HG03280 (cell line): ENCODE data around the gene IPPK.

ENCODE experiments used
- ATAC-seq: cut with Tn5 transposase; IDR thresholded peaks from one replicate; pipeline ENCODE4 v1.9.1; 2021; ENCODE audit warnings: mild to moderate bottlenecking, moderate library complexity; ENCODE audit not compliant: unreplicated experiment

IPPK gene, protein sequence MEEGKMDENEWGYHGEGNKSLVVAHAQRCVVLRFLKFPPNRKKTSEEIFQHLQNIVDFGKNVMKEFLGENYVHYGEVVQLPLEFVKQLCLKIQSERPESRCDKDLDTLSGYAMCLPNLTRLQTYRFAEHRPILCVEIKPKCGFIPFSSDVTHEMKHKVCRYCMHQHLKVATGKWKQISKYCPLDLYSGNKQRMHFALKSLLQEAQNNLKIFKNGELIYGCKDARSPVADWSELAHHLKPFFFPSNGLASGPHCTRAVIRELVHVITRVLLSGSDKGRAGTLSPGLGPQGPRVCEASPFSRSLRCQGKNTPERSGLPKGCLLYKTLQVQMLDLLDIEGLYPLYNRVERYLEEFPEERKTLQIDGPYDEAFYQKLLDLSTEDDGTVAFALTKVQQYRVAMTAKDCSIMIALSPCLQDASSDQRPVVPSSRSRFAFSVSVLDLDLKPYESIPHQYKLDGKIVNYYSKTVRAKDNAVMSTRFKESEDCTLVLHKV

DNA sequence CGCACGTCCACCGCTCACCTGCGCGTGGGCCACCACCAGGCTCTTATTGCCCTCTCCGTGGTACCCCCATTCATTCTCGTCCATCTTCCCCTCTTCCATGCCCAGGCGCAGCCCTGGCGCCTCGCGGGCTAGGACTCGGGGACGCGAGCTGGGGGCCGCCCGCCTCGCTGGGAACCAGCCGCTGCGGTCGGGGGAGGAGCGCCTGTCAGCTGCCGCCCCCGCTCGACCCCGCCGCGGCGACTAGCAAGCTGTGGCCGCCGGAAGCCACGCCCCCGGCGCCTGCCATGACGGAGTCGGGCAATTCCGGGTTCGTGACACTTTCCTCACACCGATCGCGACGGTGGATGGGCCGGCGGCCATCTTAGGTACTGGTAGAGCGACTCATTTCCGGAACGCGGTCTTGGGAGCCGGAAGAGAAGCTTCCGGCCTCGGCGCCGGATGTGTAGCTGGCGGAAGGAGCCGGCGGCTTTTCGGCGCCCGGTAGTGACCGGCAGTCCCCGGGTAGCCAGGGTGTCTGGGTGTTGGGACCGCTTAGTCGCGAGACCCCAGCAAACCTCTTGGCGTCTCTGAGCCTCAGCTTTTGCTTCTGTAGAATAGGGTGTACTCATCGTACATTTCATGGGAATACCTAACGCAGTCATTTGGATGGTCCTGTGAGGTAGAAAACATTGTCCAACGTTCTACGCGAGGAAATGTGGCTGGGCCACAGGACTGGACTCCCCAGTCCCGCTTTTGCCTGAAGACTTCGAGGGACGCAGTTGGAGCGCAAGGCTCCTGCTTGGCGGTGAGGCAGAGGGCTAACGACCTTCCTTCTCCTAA is at the start of gene IPPK:
Gene IPPK (minus strand): TSS at position 242 of the 819 bp plus-strand sequence. CDS start 143 bp downstream, at position 99.
- ATAC-seq: peak; percentile 93

DNA sequence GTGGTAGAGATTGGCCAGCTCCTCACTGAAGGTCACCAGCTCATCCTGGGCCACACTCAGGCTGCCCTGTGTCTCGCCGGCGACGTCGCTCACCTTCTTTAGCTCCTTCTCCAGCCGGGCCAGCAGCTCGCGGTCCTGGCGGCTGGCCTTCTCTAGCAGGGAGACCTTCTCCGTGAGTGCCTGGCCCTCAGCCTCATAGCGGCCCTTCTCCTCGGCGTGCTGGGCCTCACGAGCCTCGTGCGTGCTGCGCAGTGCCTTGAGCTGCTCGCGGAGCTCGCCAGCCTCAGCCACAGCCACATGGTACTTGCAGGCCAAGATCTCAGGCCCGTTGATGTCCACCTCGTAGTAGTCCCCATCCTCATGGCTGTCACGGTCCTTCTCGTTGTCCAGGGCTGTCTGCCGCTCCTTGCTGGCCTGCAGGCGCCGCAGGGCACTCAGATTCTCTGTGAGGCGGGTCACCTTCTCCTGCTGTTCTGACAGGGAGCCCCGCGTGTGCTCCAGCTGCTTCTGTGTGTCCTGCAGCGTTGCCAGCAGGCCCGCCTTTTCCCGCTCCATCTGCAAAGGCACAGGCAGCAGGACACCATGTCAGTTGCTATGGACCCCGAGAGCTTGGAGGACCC is 49.2 kb upstream of the IPPK start:
- ATAC-seq: no peak

DNA sequence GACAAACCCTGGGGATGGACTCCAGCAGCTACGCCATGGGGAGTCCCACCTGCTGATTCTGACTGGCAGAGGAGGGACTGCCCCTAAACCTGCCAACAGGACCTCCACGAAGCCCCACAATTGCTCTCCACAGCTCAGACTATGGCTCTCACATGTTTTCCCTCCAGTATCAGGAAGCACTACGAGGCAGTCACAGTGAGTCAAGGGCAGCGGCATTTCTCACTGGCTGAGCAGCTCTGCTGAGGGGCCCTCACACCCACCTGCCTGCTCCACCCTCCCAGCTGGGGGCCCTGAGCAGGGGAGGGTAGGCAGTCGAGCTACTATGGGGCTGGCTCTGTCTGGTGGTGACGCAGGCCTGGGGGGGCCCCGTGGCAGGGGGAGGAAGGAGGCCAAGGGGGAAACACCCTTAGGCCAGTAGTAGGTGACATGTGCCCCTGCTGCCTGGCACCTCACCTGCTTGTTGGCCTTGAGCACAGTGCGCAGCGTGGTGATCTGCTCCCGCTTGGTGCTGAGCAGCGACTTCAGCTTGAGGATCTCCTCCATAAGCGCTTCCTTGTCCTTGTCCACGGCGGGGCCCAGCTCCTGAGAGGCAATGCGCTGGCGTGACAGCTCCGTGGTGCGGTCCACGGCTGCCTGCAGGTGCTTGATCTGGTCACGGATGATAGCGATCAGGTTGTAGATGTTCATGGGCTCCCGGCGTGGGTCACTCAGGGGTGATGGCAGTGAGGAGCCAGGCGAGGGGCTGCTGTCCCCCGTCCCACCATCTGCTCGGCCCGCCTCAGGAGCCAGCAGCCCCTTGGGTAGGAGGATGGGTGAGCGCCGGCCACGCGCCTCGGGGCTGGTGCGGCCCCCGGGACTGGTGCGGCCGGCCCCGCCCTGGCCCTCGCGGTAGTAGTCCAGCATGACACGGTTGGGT is 48.4 kb upstream of the IPPK start:
- ATAC-seq: no peak

DNA sequence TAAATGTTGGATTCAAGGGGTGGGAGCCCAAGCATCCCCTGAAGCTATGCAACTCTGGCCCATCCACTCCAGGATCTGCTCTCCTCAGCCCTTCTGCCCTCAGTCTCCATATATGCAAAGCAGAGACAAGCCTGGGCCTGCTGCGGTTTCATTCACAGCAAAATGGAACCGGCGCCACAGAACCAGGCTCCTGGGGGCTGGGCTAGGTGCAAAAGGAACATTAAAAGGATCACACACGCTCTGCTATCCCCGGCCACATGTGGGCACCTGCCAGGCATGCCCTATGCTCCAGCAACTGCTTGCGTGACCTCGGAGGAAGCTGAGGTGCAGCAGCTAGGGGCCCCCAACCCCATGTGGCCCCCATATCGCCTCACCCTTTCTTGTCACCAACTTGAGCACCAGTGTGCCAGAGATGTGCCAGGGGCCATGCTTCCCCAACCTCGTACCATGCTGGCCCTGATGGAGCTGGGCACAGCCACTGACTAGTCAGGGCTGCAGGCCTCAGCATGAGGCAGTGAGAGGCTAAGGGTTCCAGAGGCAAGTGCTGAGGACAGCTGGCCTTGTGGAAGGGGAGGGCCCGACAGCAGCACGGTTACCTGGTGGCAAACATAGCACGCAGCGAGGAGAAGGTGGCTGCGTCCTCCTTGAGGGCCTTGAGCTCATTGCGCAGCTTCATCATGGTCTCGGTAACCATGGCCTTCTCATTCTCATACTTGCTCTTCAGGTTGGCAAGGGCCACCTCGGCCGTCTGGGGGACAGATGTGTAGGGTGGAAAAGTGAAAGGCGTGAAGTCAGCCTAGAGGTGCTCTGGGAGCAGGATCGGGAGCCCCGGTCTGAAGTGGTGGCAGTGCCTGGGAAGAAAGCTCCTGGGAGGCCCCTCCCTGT is 47.5 kb upstream of the IPPK start:
- no peak for ATAC-seq

DNA sequence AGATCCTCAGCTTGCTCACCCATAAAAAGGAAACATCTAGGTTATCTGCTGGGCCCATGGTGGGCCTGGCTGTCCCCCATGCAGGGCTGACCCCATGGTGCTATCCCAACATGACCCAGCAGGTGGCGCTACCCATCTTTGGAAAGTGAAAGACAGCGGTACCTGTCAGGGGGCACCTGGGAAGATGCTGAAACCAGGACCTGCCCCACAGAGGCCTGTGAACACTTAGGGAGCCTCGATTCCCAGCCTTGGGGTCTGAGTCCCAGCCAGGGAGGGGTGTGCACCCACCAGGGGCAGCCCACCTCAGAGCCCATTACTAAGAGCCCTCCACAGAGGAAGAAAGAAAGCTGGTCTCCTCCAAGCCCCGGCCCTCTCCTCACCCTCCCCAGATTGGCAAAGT is 46.6 kb upstream of the IPPK start:
- no peak for ATAC-seq

DNA sequence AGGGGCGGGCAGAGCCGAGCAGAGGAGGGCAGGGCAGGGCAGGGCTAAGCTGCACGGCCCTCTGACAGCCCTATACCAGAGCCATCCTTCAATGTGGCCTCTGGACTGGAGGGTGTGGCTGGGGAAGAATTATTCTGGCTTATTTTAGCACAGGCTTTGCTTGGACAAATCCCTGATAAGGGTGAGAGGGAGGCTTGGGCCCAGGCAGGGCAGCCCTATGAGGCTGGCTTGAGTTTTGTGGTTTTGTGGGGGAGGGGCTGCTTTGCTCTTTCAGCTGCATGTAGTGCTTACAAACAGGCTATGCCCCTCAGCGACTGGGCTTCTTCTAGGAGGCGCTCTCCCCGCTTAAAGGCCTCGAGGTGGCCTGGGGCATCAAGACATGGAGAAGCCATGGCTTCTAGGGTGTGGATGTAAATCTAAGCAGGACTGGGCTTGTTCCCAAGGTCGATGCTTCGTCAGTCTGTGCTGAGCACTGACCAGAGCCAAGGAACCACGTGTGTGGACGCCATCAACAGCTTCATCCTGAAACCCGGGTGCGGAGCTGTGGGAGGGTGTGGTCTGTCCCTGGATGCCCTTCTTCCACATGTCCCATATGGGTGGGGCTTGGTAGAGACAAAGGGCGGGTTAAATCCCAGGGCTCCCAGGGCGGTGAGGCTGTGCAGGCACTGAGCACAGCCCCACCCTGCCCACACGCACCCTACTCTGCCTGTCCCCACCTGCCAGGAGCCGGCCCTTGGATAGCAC is 45.7 kb upstream of the IPPK start:
- ATAC-seq: no peak

DNA sequence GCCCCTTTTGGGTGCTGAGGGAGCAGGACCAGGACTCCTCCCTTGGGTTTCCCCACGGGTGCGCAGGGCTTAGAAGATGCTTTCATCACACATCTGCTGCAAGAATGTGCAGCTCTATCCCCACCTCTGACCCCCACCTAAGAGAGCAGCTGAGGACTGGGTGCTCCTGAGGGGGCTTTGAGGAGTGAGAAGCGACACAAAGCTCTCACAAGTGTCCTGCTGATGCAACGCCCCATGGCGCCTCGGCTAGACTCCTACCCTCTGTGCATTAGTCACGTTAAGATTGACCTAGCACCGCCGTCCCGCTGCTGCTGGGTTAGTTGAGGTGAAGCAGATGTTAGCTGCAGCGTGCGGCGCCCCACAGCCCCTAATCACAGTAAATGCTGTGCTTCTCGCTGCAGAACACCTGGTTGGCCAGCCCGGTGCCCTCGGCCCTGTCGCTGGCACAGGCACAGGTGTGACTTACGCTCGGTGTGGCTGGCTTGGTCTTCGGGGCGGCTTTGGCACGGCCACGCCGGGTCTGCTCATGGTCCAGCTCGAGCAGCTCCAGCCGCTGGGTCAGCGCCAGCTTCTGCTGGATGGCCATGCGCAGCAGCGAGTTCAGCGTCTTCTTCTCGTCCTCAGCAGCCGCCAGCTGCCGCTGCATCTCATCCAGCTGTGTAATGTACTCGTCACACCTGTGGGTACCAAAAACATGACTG is 45.0 kb upstream of the IPPK start:
- no peak for ATAC-seq

DNA sequence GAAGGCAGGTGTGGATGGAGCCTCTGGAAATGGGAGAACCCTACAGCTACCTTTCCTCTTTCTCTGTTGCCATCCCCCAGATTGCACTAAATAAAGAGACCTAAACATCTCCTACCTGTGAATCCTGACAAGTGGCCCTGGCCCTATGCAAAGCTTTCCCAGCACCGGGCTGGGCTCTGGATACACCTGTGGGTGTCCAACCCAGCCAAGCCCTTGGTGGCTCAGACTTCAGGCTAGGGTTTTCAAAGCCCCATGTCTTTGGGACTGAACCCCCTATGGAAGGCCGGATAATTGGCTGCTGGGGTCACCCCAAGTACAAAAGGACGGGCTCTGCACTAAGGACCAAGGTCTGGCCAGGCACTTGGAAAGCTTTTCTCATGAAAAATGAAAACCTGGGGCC is 44.1 kb upstream of the IPPK start:
- no peak for ATAC-seq

DNA sequence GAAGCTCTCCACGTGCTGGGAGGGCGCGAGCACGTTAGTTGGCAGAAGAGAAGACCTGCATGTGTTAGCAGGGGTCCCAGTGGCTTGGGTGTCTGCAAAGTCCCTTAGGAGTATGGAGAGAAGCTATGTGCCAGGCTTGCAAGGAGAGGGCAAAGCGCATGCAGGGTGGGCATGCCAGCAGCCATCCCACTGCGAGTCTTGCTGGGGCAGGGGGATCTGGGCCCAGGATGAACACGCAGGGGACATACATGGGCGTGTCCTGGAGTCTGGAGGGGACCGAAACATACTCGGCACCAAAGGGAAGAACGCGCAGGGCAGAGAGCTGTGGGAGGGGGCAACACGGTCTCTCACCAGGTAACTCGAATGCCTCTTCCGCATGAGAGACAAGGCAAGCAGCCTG is 43.6 kb upstream of the IPPK start:
- ATAC-seq: no peak

DNA sequence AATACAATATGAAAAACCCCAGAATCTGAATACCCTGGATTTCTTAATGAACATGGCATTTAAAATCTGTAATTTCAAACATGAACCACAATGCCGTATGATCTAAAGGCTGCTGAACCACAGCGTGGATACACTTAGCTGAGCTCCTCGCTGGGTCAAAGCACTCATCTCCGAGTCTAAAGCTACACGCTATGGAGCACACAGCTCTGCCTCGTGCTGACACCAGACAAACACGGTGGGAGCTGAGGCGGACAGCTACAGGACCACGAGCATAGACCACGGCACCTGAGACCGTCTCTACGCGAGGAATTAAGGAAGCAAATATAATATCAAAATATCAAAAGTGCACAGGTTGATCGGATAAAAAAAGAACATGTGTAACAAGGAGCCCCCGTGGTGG is 42.8 kb upstream of the IPPK start:
- ATAC-seq: no peak

DNA sequence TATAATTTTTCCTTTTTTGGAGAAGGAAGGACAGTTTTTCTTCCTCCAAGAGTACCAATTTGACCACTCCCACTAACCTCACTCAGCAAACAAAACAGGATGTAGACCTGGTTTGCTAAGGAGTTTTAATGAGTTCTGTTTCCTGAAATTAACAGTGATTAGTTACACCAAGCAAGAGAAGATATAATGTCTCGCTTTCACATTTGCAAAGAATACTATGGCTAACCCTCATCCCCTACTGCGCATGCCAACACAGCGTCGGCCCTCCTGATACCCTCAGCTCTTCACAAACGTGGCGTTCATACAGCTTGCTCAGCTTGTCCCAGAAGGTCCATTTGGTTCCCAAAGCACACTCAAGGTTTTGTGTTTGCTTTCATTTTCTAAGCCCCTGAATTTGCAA is 41.9 kb upstream of the IPPK start:
- no peak for ATAC-seq

DNA sequence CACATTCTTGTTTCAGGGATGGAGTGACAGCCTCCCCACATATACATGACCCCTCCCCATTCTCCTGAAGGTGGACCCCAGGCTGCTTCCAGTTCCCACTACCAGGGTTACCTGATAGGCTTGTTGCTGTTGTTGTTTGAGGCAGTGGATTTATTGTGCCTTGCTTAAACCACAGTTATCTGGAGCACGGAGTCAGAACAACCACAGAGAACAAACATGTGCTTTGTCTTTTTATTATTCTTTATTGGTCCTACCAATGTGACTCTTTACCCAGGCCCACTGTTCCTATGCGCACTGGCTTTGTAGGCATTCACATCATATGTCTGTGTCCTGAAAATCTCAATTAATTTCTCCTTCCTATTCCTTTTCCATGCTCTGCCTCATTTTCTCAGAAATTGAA is 41.2 kb upstream of the IPPK start:
- no peak for ATAC-seq

DNA sequence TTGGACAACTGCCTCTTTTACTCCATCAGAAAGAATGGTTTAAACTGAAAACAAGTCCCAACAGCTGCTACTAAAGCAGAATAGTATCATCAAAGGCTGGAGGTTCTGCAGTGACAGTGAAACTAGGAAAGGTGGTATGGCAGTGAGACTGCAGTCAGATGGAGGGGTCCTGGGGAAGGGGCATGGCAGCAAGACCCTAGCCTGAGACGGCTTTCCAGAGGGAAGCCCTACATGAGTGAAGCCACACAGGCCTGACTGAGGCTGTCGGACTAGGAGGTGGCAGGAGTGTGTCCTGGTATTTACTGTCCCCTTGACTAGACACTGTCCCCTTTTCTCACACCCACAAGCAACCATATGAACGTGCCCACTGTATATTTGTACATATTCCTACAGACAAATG is 40.4 kb upstream of the IPPK start:
- no peak for ATAC-seq

DNA sequence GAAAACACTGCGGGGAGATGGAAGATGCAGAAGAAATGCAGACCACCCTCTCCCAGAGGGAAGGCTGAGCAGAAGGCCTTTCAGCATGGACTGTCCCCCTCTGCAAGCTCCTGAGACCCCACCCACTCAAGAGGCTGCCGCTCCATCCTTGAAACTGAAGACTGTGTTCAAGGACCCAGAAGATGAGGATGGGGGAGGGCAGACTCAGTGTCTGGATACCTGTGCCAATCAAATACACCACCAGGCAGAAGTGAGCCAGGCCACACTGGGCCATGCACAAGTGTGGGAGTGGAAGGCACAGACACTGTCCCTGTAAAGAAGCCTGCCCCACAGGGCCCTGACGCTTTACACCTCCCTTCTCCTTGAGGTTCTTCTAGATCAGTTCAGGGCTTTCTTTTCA is 40.0 kb upstream of the IPPK start:
- no peak for ATAC-seq

DNA sequence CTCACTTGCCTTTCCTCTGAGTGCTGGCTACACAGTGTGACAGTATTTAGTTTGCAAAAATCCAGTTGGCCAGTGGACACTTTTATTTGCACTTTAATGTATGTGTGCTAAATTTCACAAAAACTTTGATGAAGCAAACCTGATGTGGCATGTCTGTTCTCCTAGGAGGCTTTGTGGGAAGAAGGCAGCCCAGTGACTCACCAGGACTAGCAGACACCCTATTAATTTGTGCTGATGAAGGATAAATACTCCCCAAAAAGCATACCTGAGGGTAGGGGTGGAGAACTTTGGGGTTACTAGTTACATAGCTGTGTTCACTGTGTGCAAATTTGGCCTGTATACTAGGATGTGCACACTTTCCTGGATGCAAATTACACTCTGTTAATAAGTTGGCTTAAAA is 39.3 kb upstream of the IPPK start:
- ATAC-seq: no peak

DNA sequence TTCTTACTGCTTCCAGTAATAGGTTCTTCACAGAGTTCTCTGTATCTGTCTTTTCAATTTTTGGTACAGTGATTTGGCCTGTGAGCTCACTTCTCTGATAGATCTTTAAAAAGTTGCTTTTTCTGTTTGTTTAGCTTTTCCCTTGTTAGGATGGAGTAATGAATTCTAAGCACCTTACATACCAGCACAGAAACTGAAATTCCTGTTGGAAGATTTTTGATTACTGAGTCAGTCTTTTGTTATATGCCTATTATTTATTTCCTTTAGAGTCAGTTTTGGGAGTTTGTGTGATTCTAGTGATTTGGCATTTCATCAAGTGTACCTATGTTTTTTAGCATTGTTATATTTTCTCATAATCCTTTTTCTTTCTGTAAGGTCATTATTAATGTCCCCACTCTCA is 37.6 kb upstream of the IPPK start:
- no peak for ATAC-seq

DNA sequence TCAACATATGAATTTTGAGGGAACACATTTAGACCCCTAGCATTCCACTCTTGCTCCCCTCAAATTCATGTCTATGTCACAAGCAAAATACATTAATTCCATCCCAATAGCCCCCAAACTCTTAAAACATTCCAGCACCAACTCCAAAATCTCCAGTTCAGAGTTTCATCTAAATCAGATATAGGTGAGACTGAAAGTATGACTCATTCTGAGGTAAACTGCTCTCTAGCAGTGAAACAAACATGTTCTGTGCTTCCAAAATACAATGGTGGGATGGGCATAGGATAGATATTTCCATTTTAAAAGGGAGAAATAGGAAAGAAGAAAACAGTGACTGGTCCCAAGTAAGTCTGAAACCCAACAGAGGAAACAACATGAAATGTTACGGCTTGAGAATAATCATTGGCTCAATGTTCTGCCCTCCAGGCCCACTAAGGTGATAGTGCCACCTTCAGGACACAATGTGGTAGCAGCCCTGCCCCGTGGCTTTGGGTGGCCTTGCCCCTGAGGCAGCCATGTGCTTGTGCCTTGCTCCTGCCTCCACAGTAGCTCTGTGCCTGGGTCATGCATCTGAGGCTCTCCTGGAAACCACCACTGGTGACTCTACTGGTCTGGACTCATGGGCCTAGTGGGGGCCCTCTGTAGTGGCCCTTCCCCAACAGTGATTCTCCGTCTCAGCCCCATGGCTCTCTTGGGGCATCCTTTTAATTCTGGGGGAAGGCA is 36.4 kb upstream of the IPPK start:
- no peak for ATAC-seq

DNA sequence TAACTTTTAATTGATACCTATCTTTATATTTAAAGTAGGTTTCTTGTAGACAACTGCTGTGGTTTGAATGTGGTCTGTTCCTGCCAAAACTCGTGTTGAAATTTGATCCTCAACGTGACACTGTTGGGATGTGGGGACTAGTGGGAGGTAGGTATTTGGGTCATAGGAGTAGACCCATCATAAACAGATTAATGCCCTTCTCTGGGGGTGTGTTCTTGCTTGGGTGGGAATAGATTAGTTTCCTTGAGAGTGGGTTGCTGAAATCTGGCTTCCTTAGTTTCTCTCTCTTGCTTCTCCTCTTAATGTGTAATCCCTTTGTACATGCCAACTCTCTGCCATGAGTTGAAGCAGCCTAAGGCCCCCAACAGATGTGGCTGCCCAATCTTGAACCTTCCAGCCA is 34.6 kb upstream of the IPPK start:
- ATAC-seq: no peak
